Measurements from ENCODE around the gene C2orf76.

DNA sequence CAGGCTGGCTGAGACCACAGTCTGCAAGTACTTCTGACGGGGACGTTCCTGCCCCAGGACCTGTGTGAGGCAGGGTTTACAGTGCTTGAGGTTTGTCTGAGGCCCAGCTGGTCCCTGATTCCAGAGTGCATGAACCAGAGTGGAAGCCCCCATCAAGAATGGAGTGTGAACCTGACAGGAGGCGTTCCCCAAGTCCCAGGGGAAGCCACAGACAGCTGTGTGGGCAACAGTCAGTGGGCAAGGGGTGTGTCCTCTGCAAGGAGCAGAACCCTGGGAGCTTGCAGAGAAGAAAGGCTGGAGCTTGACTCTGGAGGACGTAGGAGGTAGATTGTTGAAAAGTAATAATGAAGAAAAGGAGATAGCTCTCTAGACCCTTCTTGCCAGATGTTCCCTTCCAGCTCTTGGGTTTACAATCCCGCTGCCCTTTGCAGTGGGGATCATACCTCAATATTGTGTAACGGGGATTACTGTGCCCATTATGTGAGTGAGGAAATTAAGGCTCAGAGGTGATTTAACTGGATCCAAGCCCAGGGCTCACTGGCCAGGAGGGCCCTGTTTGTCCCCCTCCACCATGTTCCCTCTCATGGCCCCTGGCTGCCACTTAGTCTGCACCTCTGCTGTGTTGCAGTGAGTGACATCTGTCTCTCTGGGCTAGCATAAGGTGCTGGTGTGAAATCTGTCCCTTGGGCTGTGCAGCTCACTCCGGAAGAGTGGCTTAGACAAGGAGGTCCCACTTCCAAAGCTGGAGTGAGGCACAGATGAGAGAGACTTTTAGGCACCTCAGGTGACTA is 6.3 kb upstream of the C2orf76 start:
- TF ChIP-seq, protein P1, sequence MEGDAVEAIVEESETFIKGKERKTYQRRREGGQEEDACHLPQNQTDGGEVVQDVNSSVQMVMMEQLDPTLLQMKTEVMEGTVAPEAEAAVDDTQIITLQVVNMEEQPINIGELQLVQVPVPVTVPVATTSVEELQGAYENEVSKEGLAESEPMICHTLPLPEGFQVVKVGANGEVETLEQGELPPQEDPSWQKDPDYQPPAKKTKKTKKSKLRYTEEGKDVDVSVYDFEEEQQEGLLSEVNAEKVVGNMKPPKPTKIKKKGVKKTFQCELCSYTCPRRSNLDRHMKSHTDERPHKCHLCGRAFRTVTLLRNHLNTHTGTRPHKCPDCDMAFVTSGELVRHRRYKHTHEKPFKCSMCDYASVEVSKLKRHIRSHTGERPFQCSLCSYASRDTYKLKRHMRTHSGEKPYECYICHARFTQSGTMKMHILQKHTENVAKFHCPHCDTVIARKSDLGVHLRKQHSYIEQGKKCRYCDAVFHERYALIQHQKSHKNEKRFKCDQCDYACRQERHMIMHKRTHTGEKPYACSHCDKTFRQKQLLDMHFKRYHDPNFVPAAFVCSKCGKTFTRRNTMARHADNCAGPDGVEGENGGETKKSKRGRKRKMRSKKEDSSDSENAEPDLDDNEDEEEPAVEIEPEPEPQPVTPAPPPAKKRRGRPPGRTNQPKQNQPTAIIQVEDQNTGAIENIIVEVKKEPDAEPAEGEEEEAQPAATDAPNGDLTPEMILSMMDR (IDR thresholded peaks at IDR 0.05) = no peak
- no peak for TF ChIP-seq EZH2 (IDR thresholded peaks at IDR 0.05; ENCODE audit: borderline replicate concordance, insufficient read depth, low read depth, low read length, poor library complexity, severe bottlenecking)
